ENCODE results near the gene LITAFD. TPM values are rescaled to one million over a fixed set of nuclear protein-coding genes. Genes with fewer than 3 reads are reported as not detected.

LITAFD gene
- total RNA-seq, 1 experiment from 2014 or later: 0.45 TPM

DNA sequence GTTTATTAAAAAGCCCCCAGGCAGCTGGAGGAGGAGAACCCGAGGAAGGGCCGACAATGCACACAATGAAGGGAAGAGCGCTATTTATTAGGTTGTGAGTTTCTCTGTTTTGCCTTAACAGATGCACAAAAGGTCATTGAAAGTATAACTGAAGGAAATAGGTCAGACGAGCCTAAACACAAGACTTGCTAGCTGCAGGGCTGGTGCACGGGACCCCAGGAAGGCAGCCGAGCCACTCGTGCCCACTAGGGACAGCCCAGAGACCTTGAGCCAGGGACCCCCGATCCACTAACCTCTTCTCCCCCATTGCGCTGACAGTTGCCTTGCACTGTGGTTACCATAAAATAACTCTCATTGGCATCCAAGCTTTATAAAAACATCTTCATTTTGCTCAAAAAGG, 11.3 kb downstream of the LITAFD start:
- Histone ChIP-seq H2AFZ (ENCODE audit: low read length) (no peak overlapping the region), H3K79me2 (ENCODE audit: low read length) (no peaks in the 10 kb centered on the region), H3K9me3 (ENCODE audit: low read length) (no peaks in the 10 kb centered on the region), H3K27ac (ENCODE audit: low read length) (no peak overlapping the region), H3K27me3 (ENCODE audit: low read length) (no peaks in the 10 kb centered on the region), H4K20me1 (ENCODE audit: insufficient read depth, low read depth, low read length) (peaks cover 17% of the 10 kb centered on the region; the same call in 1 of the 2 replicates), H3K4me3 (ENCODE audit: low read length) (no peak overlapping the region), H3K4me2 (ENCODE audit: low read depth, low read length, poor library complexity, severe bottlenecking) (no peak overlapping the region), H3K4me1 (ENCODE audit: low read length) (peaks cover 32% of the 10 kb centered on the region), H3K9me2 (replicated peaks; ENCODE audit: insufficient read depth, low read length) (no peaks in the 10 kb centered on the region), H3K36me3 (ENCODE audit: insufficient read depth, low read length) (peaks cover 38% of the 10 kb centered on the region), H3K9ac (ENCODE audit: low read length) (no peak overlapping the region)
- no peak for DNase-seq

DNA sequence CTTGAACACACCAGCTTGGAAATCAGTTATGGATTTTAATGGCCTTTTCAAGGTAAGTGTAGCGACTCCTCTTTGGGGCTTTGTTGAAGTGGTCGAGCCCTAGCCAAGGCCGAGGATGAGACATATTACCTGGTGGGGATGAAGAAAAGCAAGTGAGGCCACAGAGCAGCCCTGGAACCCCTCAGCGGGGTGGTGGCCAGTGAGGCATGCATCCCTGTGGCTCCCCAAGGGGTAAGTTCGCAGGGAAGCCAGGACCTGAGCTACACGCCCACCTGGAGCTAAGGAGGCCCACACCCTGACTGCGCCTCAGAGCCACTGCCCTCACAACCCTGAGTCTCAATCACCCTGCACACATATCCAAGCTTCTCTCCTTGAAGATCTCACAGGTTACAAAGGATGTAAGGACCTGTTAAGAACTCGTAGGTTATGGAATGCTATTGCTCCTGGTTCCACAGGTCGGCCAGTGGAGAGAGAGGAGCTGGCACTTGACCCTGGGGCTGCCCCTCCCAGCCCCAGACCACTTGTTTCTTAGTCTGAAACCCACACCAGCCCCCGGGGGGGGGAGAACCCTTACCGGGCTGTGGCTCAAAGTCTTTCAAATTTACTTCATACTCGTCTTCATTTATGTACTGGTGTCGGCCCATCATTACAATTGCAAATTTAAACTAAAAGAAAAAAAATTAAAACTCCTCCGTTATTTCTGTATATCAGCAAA, 12.0 kb downstream of the LITAFD start:
- H3K9me2 ChIP-seq (replicated peaks; ENCODE audit: insufficient read depth, low read length): no peaks in the 10 kb centered on the region
- peaks cover 17% of the 10 kb centered on the region; the same call in 1 of the 2 replicates for H4K20me1 ChIP-seq (ENCODE audit: insufficient read depth, low read depth, low read length)
- H3K4me2 ChIP-seq (ENCODE audit: low read depth, low read length, poor library complexity, severe bottlenecking): no peak overlapping the region

DNA sequence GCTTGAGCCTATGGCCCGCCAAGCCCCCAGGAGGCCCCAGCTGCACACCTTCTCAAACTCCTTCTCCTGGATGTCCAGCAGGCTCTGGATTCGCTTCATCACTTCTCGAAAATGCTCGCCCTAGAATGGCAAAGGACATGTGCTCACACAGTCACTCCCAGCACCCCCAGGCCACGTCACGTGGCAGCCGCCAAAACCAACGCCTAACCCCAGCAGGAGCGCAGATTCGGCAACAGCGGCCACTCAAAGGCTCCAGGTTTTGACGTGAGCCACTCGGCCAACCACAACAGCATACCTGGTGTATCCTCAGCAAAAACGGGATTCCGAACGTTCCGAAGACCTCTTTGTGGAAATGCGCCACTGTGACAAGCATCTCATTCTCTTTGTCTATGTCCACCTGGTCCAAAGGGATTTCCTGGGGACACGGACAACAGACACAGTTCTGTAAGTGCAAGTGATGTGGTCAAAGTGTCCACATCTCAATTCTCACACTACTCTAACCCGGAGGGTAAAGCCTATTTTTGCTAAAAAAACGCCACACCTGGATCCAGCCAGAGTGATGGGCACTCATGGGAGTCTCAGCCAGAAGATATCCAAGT, 12.7 kb downstream of the LITAFD start:
- Histone ChIP-seq H4K20me1 (ENCODE audit: insufficient read depth, low read depth, low read length) (peaks cover 17% of the 10 kb centered on the region; the same call in 1 of the 2 replicates), H3K9me2 (replicated peaks; ENCODE audit: insufficient read depth, low read length) (no peaks in the 10 kb centered on the region), H3K9me3 (ENCODE audit: low read length) (no peaks in the 10 kb centered on the region), H3K9ac (ENCODE audit: low read length) (no peak overlapping the region), H2AFZ (ENCODE audit: low read length) (no peak overlapping the region), H3K4me1 (ENCODE audit: low read length) (peaks cover 32% of the 10 kb centered on the region), H3K79me2 (ENCODE audit: low read length) (no peaks in the 10 kb centered on the region), H3K4me3 (ENCODE audit: low read length) (no peak overlapping the region), H3K27me3 (ENCODE audit: low read length) (no peaks in the 10 kb centered on the region), H3K27ac (ENCODE audit: low read length) (no peak overlapping the region), H3K4me2 (ENCODE audit: low read depth, low read length, poor library complexity, severe bottlenecking) (no peak overlapping the region), H3K36me3 (ENCODE audit: insufficient read depth, low read length) (peaks cover 51% of the 10 kb centered on the region)
- no peak for DNase-seq

More for the DNA sequence above, 12.0 kb downstream of the LITAFD start:
- Histone ChIP-seq H3K27me3 (ENCODE audit: low read length) (no peaks in the 10 kb centered on the region), H3K79me2 (ENCODE audit: low read length) (no peaks in the 10 kb centered on the region), H3K9ac (ENCODE audit: low read length) (no peak overlapping the region), H2AFZ (ENCODE audit: low read length) (no peak overlapping the region), H3K9me3 (ENCODE audit: low read length) (no peaks in the 10 kb centered on the region), H3K4me1 (ENCODE audit: low read length) (peaks cover 32% of the 10 kb centered on the region), H3K27ac (ENCODE audit: low read length) (no peak overlapping the region), H3K4me3 (ENCODE audit: low read length) (no peak overlapping the region), H3K36me3 (ENCODE audit: insufficient read depth, low read length) (peaks cover 45% of the 10 kb centered on the region)
- DNase-seq: no peak

DNA sequence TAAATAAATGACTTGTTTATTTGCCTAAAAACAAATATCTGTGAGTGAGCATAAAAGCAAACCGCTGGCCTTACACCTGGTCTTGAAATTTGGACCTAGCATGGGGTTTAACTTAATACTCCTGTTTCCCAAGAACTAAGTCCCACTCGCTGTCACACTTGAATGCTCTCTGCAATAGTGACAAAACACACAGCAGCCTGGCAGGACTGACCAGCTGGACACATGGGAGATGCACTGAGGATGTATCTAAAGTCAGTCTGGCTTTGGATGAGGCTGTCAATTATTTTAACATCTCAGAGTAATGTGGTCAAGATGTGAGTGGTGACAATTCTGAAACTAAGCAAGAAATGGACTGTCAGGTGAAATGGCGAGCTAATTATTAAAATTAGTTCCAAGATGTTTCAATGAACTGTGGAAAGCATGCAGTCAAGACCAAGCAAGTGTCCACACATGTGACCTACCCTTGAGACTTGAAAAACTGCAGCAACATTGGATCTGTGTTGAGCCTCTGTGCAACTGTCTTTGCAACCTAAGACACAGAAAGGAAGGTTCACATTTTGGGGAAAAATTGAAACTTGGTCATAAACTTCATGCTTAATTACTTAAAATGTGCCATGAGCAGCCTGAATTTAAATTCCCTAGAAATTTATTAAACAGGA, 16.6 kb downstream of the LITAFD start:
- no peaks in the 10 kb centered on the region for H3K9me3 ChIP-seq (ENCODE audit: low read length)
- no peak for DNase-seq
- no peaks in the 10 kb centered on the region; the same call in 1 of the 2 replicates for H4K20me1 ChIP-seq (ENCODE audit: insufficient read depth, low read depth, low read length)
- peaks cover 56% of the 10 kb centered on the region for H3K36me3 ChIP-seq (ENCODE audit: insufficient read depth, low read length)
- no peaks in the 10 kb centered on the region for H3K27me3 ChIP-seq (ENCODE audit: low read length)
- H3K9me2 ChIP-seq (replicated peaks; ENCODE audit: insufficient read depth, low read length): no peaks in the 10 kb centered on the region
- no peak overlapping the region for H3K4me2 ChIP-seq (ENCODE audit: low read depth, low read length, poor library complexity, severe bottlenecking)
- H3K4me1 ChIP-seq (ENCODE audit: low read length): 0 out of 2 replicates have a peak, but pooled peaks cover 4% of the 10 kb centered on the region
- H2AFZ ChIP-seq (ENCODE audit: low read length): no peak overlapping the region
- no peak overlapping the region for H3K4me3 ChIP-seq (ENCODE audit: low read length)
- H3K79me2 ChIP-seq (ENCODE audit: low read length): no peaks in the 10 kb centered on the region
- H3K9ac ChIP-seq (ENCODE audit: low read length): no peak overlapping the region
- no peak overlapping the region for H3K27ac ChIP-seq (ENCODE audit: low read length)

DNA sequence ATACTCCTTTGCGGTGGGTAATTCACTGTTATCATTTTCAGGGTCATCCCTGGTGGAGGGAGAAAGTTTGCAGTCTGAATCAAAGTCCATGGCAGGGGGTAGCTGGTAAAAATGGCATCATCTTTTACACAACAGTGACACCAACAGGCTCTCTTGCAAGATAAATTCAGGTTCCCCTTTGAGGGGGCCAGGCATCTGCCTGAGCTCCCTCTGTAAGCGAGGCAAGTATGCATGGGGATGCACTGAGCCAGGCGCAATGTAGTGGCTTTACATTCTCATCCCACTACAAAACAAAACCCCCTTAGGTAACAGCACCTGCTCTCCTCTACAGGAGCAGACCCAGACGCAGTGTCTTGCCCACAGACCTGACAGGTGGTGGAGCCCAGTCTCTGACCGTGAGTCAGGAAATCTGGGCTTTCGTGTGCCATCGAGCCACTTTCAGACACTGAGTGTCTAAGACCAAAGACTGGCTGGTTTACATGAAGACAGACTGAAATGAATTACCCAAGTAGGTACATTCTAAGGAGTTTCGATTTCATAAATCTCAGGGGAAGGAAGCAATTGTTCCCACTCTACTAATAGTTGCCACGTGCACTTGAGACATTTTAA, 17.7 kb downstream of the LITAFD start:
- no peak for DNase-seq

DNA sequence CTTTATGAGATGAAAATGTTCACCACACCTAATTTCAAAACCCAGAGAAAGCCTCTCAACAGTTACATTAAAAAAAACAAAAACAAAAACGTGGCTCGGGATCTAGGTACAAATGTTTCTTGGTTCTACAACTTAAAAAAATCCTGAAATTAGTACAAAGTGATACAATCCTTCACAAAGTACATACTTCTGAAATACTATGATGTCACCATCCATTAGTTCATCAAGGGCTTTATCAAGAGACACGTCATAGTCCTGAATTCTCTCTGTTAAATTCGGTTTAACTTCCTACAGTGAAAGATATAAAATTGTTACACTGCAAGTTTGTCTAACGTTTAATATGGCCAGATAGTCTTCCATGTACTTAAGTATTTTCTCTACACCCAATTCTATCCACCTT, 18.2 kb downstream of the LITAFD start:
- peaks cover 53% of the 10 kb centered on the region for H3K36me3 ChIP-seq (ENCODE audit: insufficient read depth, low read length)
- H3K9me2 ChIP-seq (replicated peaks; ENCODE audit: insufficient read depth, low read length): no peaks in the 10 kb centered on the region
- no peaks in the 10 kb centered on the region for H4K20me1 ChIP-seq (ENCODE audit: insufficient read depth, low read depth, low read length)
- H3K27ac ChIP-seq (ENCODE audit: low read length): no peak overlapping the region
- no peak overlapping the region for H3K4me2 ChIP-seq (ENCODE audit: low read depth, low read length, poor library complexity, severe bottlenecking)
- no peaks in the 10 kb centered on the region for H3K9me3 ChIP-seq (ENCODE audit: low read length)
- H3K4me3 ChIP-seq (ENCODE audit: low read length): no peak overlapping the region
- no peak overlapping the region for H2AFZ ChIP-seq (ENCODE audit: low read length)
- H3K27me3 ChIP-seq (ENCODE audit: low read length): no peaks in the 10 kb centered on the region
- no peaks in the 10 kb centered on the region for H3K79me2 ChIP-seq (ENCODE audit: low read length)
- H3K9ac ChIP-seq (ENCODE audit: low read length): no peak overlapping the region
- DNase-seq: no peak
- H3K4me1 ChIP-seq (ENCODE audit: low read length): no peaks in the 10 kb centered on the region

More for the DNA sequence above, 17.7 kb downstream of the LITAFD start:
- Histone ChIP-seq H3K4me1 (ENCODE audit: low read length) (no peaks in the 10 kb centered on the region), H4K20me1 (ENCODE audit: insufficient read depth, low read depth, low read length) (no peaks in the 10 kb centered on the region; the same call in 1 of the 2 replicates), H3K9me3 (ENCODE audit: low read length) (no peaks in the 10 kb centered on the region), H3K27me3 (ENCODE audit: low read length) (no peaks in the 10 kb centered on the region), H3K27ac (ENCODE audit: low read length) (no peak overlapping the region), H3K9me2 (replicated peaks; ENCODE audit: insufficient read depth, low read length) (no peaks in the 10 kb centered on the region), H3K4me3 (ENCODE audit: low read length) (no peak overlapping the region), H2AFZ (ENCODE audit: low read length) (no peak overlapping the region), H3K79me2 (ENCODE audit: low read length) (no peaks in the 10 kb centered on the region), H3K4me2 (ENCODE audit: low read depth, low read length, poor library complexity, severe bottlenecking) (no peak overlapping the region), H3K9ac (ENCODE audit: low read length) (no peak overlapping the region), H3K36me3 (ENCODE audit: insufficient read depth, low read length) (peaks cover 55% of the 10 kb centered on the region)

DNA sequence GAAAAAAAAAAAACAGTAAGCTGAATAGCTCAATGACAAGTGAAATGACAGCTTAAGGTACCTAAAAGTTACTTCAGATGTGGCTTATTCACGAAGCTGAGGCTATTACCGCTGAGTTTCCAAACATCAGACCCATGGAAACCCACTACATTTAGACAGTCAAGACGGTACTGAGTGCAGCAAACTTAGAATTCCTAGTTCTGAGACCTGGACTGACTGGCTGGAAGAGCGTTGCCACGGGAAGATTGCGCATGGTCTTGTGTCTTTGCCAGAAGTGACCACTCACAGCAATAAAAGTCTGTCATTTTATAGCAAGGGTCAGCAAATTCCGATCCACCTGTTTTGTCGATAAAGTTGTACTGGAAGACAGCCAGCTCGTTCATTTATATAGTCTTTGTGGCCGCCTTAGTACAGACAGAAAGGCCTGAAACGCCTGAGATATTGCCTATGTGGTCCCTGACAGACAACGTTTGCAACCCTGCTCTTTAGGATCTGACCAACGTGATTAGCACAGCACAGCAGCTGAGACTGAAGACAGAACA, 19.2 kb downstream of the LITAFD start:
- no peaks in the 10 kb centered on the region for H4K20me1 ChIP-seq (ENCODE audit: insufficient read depth, low read depth, low read length)
- peaks cover 54% of the 10 kb centered on the region for H3K36me3 ChIP-seq (ENCODE audit: insufficient read depth, low read length)
- H3K4me3 ChIP-seq (ENCODE audit: low read length): no peak overlapping the region
- no peak overlapping the region for H3K9ac ChIP-seq (ENCODE audit: low read length)
- H3K9me3 ChIP-seq (ENCODE audit: low read length): no peaks in the 10 kb centered on the region
- H3K27me3 ChIP-seq (ENCODE audit: low read length): no peaks in the 10 kb centered on the region
- H3K27ac ChIP-seq (ENCODE audit: low read length): no peak overlapping the region
- H3K79me2 ChIP-seq (ENCODE audit: low read length): no peaks in the 10 kb centered on the region
- H2AFZ ChIP-seq (ENCODE audit: low read length): no peak overlapping the region
- no peak overlapping the region for H3K4me2 ChIP-seq (ENCODE audit: low read depth, low read length, poor library complexity, severe bottlenecking)
- no peaks in the 10 kb centered on the region for H3K4me1 ChIP-seq (ENCODE audit: low read length)
- no peak for DNase-seq
- no peaks in the 10 kb centered on the region for H3K9me2 ChIP-seq (replicated peaks; ENCODE audit: insufficient read depth, low read length)

DNA sequence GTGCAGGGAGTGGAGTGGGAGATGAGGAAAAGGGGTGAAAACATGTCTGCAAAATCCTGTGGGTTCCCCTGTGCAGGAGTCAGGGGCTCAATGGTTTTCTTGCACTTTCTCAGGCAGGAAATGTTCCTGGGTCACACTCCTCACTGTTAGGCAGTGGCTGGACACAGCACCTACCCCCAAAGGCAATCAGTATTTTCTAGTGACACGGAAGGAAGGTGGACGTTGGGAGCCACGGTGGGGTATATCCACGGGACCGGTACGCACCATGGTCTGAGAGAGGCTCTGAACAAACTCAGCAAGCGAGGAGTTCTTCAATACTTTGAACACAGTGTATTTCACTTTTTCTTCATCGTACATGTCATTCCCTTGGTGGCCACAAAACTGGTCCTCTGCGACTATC, 20.9 kb downstream of the LITAFD start:
- peaks cover 7% of the 10 kb centered on the region; the same call in 1 of the 2 replicates for H4K20me1 ChIP-seq (ENCODE audit: insufficient read depth, low read depth, low read length)
- no peaks in the 10 kb centered on the region for H3K27me3 ChIP-seq (ENCODE audit: low read length)
- no peaks in the 10 kb centered on the region for H3K9me2 ChIP-seq (replicated peaks; ENCODE audit: insufficient read depth, low read length)
- no peak overlapping the region for H3K27ac ChIP-seq (ENCODE audit: low read length)
- no peaks in the 10 kb centered on the region for H3K4me1 ChIP-seq (ENCODE audit: low read length)
- DNase-seq: no peak
- no peak overlapping the region for H2AFZ ChIP-seq (ENCODE audit: low read length)
- H3K36me3 ChIP-seq (ENCODE audit: insufficient read depth, low read length): peaks cover 53% of the 10 kb centered on the region
- no peak overlapping the region for H3K9ac ChIP-seq (ENCODE audit: low read length)
- no peaks in the 10 kb centered on the region for H3K79me2 ChIP-seq (ENCODE audit: low read length)
- H3K9me3 ChIP-seq (ENCODE audit: low read length): no peaks in the 10 kb centered on the region
- H3K4me2 ChIP-seq (ENCODE audit: low read depth, low read length, poor library complexity, severe bottlenecking): no peak overlapping the region
- no peak overlapping the region for H3K4me3 ChIP-seq (ENCODE audit: low read length)

Data from Karpas-422 (cell line).